ENCODE results near the gene DHFR.

The DHFR gene

GRCh38 chr5:80594810-80595209 is 60.0 kb downstream of the DHFR start:
- Histone ChIP-seq H4K8ac (ENCODE audit: low read length) (no peak overlapping the region), H2BK12ac (ENCODE audit: low read length in 2 of 2) (no peak overlapping the region), H2BK15ac (ENCODE audit: low read depth, poor library complexity, severe bottlenecking) (no peak overlapping the region), H3K23ac (ENCODE audit: low read length in 2 of 2) (no peak overlapping the region), H3K9ac (ENCODE audit: low read length) (no peak overlapping the region), H3K36me3 (ENCODE audit: control insufficient read depth in 1 of 2, insufficient read depth in 2 of 2, low read depth in 1 of 2, low read length in 2 of 2) (no peaks in the 10 kb centered on the region), H2BK5ac (ENCODE audit: low read depth, low read length, poor library complexity, severe bottlenecking) (no peak overlapping the region), H3K27ac (ENCODE audit: low read length, poor library complexity, severe bottlenecking) (no peak overlapping the region), H3K4me1 (ENCODE audit: control insufficient read depth, insufficient read depth, low read depth, low read length) (peaks cover 5% of the 10 kb centered on the region), H3K4me3 (ENCODE audit: insufficient read depth in 1 of 2, low read depth in 1 of 2, low read length in 2 of 2) (no peak overlapping the region), H3K27me3 (ENCODE audit: control insufficient read depth in 1 of 2, insufficient read depth in 1 of 2, low read length in 2 of 2) (no peaks in the 10 kb centered on the region), H2AK5ac (ENCODE audit: low read length, severe bottlenecking) (no peak overlapping the region), H3K79me1 (replicated peaks; ENCODE audit: low read length, poor library complexity, severe bottlenecking) (no peaks in the 10 kb centered on the region), H3K9me3 (ENCODE audit: control insufficient read depth, low read length) (no peaks in the 10 kb centered on the region), H3K4ac (ENCODE audit: low read depth in 1 of 2, low read length in 2 of 2) (no peak overlapping the region), H3K14ac (ENCODE audit: low read length in 2 of 2) (no peak overlapping the region), H3K4me2 (ENCODE audit: low read length, poor library complexity, severe bottlenecking) (no peak overlapping the region), H3K18ac (ENCODE audit: low read depth in 1 of 2, low read length in 2 of 2) (no peak overlapping the region), H2BK120ac (ENCODE audit: low read depth, low read length) (no peak overlapping the region), H2AFZ (ENCODE audit: low read depth, low read length) (no peak overlapping the region), H4K91ac (ENCODE audit: low read length) (no peak overlapping the region)
- 85% methylated on average over 2 of the region's 2 CpGs for WGBS
- no peak for DNase-seq

- no peaks in the 10 kb centered on the region for H3K36me3 ChIP-seq (ENCODE audit: control insufficient read depth in 1 of 2, insufficient read depth in 2 of 2, low read depth in 1 of 2, low read length in 2 of 2)
- H3K4me1 ChIP-seq (ENCODE audit: control insufficient read depth, insufficient read depth, low read depth, low read length) = peaks cover 5% of the 10 kb centered on the region
- DNase-seq = no peak
- H3K9ac ChIP-seq (ENCODE audit: low read length) = no peak overlapping the region
- H3K23ac ChIP-seq (ENCODE audit: low read length in 2 of 2) = no peak overlapping the region
- no peak overlapping the region for H2AK5ac ChIP-seq (ENCODE audit: low read length, severe bottlenecking)
- H4K91ac ChIP-seq (ENCODE audit: low read length) = no peak overlapping the region
- H3K79me1 ChIP-seq (replicated peaks; ENCODE audit: low read length, poor library complexity, severe bottlenecking) = no peaks in the 10 kb centered on the region
- H3K4me3 ChIP-seq (ENCODE audit: insufficient read depth in 1 of 2, low read depth in 1 of 2, low read length in 2 of 2) = no peak overlapping the region
- H4K8ac ChIP-seq (ENCODE audit: low read length) = no peak overlapping the region
- WGBS = 72% methylated on average over 2 of the region's 2 CpGs
- H3K4me2 ChIP-seq (ENCODE audit: low read length, poor library complexity, severe bottlenecking) = no peak overlapping the region
- H3K14ac ChIP-seq (ENCODE audit: low read length in 2 of 2) = no peak overlapping the region
- H2BK12ac ChIP-seq (ENCODE audit: low read length in 2 of 2) = no peak overlapping the region
- no peak overlapping the region for H3K4ac ChIP-seq (ENCODE audit: low read depth in 1 of 2, low read length in 2 of 2)
- no peak overlapping the region for H2BK15ac ChIP-seq (ENCODE audit: low read depth, poor library complexity, severe bottlenecking)
- no peaks in the 10 kb centered on the region for H3K27me3 ChIP-seq (ENCODE audit: control insufficient read depth in 1 of 2, insufficient read depth in 1 of 2, low read length in 2 of 2)
- H3K9me3 ChIP-seq (ENCODE audit: control insufficient read depth, low read length) = no peaks in the 10 kb centered on the region
- H3K18ac ChIP-seq (ENCODE audit: low read depth in 1 of 2, low read length in 2 of 2) = no peak overlapping the region
- H2BK5ac ChIP-seq (ENCODE audit: low read depth, low read length, poor library complexity, severe bottlenecking) = no peak overlapping the region
- H3K27ac ChIP-seq (ENCODE audit: low read length, poor library complexity, severe bottlenecking) = no peak overlapping the region
- no peak overlapping the region for H2BK120ac ChIP-seq (ENCODE audit: low read depth, low read length)
- H2AFZ ChIP-seq (ENCODE audit: low read depth, low read length) = no peak overlapping the region
Measured at GRCh38 chr5:80592761-80593160, 62.0 kb downstream of the DHFR start.

GRCh38 chr5:80592105-80592504 is 62.7 kb downstream of the DHFR start:
- H3K79me1 ChIP-seq (replicated peaks; ENCODE audit: low read length, poor library complexity, severe bottlenecking) = no peaks in the 10 kb centered on the region
- H3K14ac ChIP-seq (ENCODE audit: low read length in 2 of 2) = no peak overlapping the region
- H3K4me2 ChIP-seq (ENCODE audit: low read length, poor library complexity, severe bottlenecking) = no peak overlapping the region
- H2BK120ac ChIP-seq (ENCODE audit: low read depth, low read length) = no peak overlapping the region
- no peak for DNase-seq
- H2BK15ac ChIP-seq (ENCODE audit: low read depth, poor library complexity, severe bottlenecking) = no peak overlapping the region
- no peak overlapping the region for H2AK5ac ChIP-seq (ENCODE audit: low read length, severe bottlenecking)
- H3K4me3 ChIP-seq (ENCODE audit: insufficient read depth in 1 of 2, low read depth in 1 of 2, low read length in 2 of 2) = no peak overlapping the region
- H3K4me1 ChIP-seq (ENCODE audit: control insufficient read depth, insufficient read depth, low read depth, low read length) = peaks cover 5% of the 10 kb centered on the region
- H3K27me3 ChIP-seq (ENCODE audit: control insufficient read depth in 1 of 2, insufficient read depth in 1 of 2, low read length in 2 of 2) = no peaks in the 10 kb centered on the region
- H3K23ac ChIP-seq (ENCODE audit: low read length in 2 of 2) = no peak overlapping the region
- no peak overlapping the region for H3K18ac ChIP-seq (ENCODE audit: low read depth in 1 of 2, low read length in 2 of 2)
- no peak overlapping the region for H4K91ac ChIP-seq (ENCODE audit: low read length)
- no peak overlapping the region for H2AFZ ChIP-seq (ENCODE audit: low read depth, low read length)
- H2BK12ac ChIP-seq (ENCODE audit: low read length in 2 of 2) = no peak overlapping the region
- no peak overlapping the region for H2BK5ac ChIP-seq (ENCODE audit: low read depth, low read length, poor library complexity, severe bottlenecking)
- H3K36me3 ChIP-seq (ENCODE audit: control insufficient read depth in 1 of 2, insufficient read depth in 2 of 2, low read depth in 1 of 2, low read length in 2 of 2) = no peaks in the 10 kb centered on the region
- no peak overlapping the region for H3K27ac ChIP-seq (ENCODE audit: low read length, poor library complexity, severe bottlenecking)
- no peak overlapping the region for H3K9ac ChIP-seq (ENCODE audit: low read length)
- H4K8ac ChIP-seq (ENCODE audit: low read length) = no peak overlapping the region
- WGBS = 100% methylated on average over 1 of the region's 1 CpG
- no peaks in the 10 kb centered on the region for H3K9me3 ChIP-seq (ENCODE audit: control insufficient read depth, low read length)
- no peak overlapping the region for H3K4ac ChIP-seq (ENCODE audit: low read depth in 1 of 2, low read length in 2 of 2)

- H3K36me3 ChIP-seq (ENCODE audit: control insufficient read depth in 1 of 2, insufficient read depth in 2 of 2, low read depth in 1 of 2, low read length in 2 of 2) = no peaks in the 10 kb centered on the region
- H3K23ac ChIP-seq (ENCODE audit: low read length in 2 of 2) = no peak overlapping the region
- WGBS = 90% methylated on average over 2 of the region's 3 CpGs
- no peak overlapping the region for H3K18ac ChIP-seq (ENCODE audit: low read depth in 1 of 2, low read length in 2 of 2)
- no peak overlapping the region for H3K4ac ChIP-seq (ENCODE audit: low read depth in 1 of 2, low read length in 2 of 2)
- H3K9ac ChIP-seq (ENCODE audit: low read length) = no peak overlapping the region
- no peak overlapping the region for H2BK15ac ChIP-seq (ENCODE audit: low read depth, poor library complexity, severe bottlenecking)
- no peak overlapping the region for H4K91ac ChIP-seq (ENCODE audit: low read length)
- peak overlapping the region; percentile 37 for H3K27ac ChIP-seq (ENCODE audit: low read length, poor library complexity, severe bottlenecking)
- H3K4me3 ChIP-seq (ENCODE audit: insufficient read depth in 1 of 2, low read depth in 1 of 2, low read length in 2 of 2) = no peak overlapping the region
- H3K4me1 ChIP-seq (ENCODE audit: control insufficient read depth, insufficient read depth, low read depth, low read length) = peaks cover 5% of the 10 kb centered on the region
- H2AK5ac ChIP-seq (ENCODE audit: low read length, severe bottlenecking) = no peak overlapping the region
- H2BK12ac ChIP-seq (ENCODE audit: low read length in 2 of 2) = no peak overlapping the region
- H3K27me3 ChIP-seq (ENCODE audit: control insufficient read depth in 1 of 2, insufficient read depth in 1 of 2, low read length in 2 of 2) = no peaks in the 10 kb centered on the region
- no peaks in the 10 kb centered on the region for H3K79me1 ChIP-seq (replicated peaks; ENCODE audit: low read length, poor library complexity, severe bottlenecking)
- DNase-seq = no peak
- H2BK5ac ChIP-seq (ENCODE audit: low read depth, low read length, poor library complexity, severe bottlenecking) = no peak overlapping the region
- no peak overlapping the region for H3K4me2 ChIP-seq (ENCODE audit: low read length, poor library complexity, severe bottlenecking)
- no peak overlapping the region for H2BK120ac ChIP-seq (ENCODE audit: low read depth, low read length)
- H3K9me3 ChIP-seq (ENCODE audit: control insufficient read depth, low read length) = no peaks in the 10 kb centered on the region
- H2AFZ ChIP-seq (ENCODE audit: low read depth, low read length) = no peak overlapping the region
- H4K8ac ChIP-seq (ENCODE audit: low read length) = no peak overlapping the region
- no peak overlapping the region for H3K14ac ChIP-seq (ENCODE audit: low read length in 2 of 2)
Measured at GRCh38 chr5:80591352-80591751, 63.4 kb downstream of the DHFR start.

All from mesenchymal stem cell (in vitro differentiated cells and primary cell).